Measurements from ENCODE around the gene RUNX3.
"Not testable (repeated sequence)": the region's sequence is repeated elsewhere in the genome, so short reads cannot be mapped to it uniquely, and the experiment has no call there.

RUNX3 gene

DNA sequence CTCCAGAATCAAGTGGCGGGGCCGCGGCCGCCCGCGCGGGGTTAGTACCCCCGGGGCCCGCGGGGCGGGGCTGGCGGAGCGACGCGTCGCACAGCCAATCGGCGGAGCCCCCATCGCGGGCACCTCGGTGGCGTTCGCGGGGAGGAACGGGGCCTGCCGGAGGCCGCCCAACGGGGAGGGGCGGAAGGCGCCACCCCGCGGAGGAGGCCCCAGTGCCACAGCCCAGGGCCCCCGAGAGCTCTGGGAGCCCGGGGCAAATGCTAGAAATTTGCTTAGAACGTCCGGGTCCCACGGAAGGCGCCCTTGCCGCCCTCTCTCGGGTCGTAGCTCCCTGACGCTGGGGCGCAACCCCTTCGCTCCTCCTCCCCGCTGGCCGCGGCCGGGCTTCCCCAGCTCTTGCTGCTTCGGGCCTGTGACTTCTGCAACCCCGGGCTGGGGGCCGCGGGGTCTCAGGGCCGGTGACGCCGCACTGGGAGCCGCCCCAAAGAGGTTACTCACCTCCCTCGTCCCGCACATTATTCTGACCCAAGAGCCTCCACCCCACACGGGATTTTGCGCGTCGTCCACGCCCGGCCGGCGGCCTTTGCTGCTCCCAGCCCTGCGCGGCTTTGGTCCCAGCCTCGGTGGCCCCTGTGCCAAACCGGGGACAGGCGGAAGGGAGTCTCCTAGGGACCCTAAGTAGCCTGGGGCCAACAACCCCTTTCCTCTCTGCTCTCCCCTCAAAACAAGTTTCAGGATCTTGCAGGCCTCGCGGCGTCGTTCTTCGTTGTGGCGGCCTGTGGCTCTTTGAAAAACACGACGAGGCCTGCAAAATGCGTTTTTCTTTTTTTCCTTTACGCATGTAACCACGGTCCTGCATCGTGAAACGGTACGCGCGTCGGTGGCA lies at the start of gene RUNX3:
TSS of gene RUNX3 (minus strand) at position 17 of the 886 bp plus-strand sequence. CDS start 408 bp downstream, outside the sequence.
- DNase-seq, result peak in 3 of 10 donors; percentile 32 to 90 (median 73)
- intact Hi-C loops (cut with DNase I), result loop anchor here (5.0 kb wide), 1 partner anchor 107 kb away; no protein-coding TSS in a partner anchor

DNA sequence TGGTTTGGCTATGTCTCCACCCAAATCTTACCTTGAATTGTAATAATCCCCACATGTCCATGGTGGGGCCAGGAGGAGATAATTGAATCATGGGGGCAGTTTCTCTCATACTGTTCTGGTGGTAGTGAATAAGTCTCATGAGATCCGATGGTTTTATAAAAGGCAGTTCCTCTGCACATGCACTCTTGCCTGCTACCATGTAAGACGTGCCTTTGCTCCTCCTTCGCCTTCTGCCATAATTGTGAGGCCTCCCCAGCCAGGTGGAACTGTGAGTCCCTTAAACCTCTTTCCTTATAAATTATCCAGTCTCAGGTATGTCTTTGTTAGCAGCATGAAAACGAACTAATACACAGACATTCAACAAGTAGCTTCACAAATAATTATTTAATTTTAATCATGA lies 49.2 kb upstream of the RUNX3 start:
- intact Hi-C loops (cut with DNase I), result not testable (repeated sequence)
- peak in 2 of 10 donors; percentile 3 to 4 for DNase-seq

DNA sequence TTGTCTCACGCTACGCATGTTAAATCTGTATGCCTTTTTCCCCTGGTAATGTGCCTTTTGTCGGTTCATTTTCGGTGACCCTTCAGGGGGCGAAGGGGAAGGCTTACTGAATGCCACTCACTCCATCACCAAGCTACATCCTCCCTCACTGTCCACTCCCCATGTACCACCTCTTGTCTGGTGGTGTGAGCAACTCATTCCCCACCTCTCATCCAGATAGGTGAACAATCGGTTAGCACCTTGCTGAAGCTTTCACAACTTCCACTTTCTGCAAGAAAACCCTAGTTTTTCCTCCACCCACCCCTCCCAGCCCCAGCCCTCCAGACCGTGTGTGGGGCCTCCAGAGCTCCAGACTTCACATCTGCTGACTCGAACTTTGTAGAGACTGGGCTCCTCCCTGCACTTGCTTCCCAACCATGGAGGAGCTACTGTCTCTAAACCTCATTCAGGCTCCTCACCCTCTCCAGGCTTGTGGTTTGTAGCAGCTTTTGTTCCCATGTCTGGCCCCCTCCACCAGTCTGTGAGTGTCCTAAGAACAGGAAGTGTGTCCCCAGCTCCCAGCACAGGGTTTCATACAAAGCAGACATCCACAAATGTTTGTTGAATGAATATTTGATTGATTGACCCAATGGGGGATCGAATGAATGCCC lies 48.4 kb upstream of the RUNX3 start:
- DNase-seq, result peak in 2 of 10 donors; percentile 7 to 26
- intact Hi-C loops (cut with DNase I), result no loop called here

DNA sequence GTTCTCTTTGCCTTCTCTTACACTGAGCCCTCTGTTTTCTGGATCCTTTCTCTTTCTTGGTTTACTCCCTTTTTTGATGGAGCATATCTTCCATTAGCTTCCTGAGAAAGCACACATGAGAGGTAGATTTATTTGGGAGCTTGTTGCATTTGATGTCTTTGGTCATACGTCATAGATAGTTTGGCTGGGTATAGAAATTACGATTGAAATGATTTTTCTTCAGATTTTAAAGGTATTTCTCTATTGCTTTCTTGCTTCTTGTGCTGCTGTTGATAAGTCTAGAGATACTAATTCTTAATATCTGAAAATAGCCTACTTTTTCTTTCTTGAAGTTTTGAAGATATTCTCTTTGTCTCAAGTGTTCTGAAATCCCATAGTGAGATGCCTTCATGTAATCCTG lies 45.3 kb upstream of the RUNX3 start:
- DNase-seq, result no peak
- intact Hi-C loops (cut with DNase I), result no loop called here

DNA sequence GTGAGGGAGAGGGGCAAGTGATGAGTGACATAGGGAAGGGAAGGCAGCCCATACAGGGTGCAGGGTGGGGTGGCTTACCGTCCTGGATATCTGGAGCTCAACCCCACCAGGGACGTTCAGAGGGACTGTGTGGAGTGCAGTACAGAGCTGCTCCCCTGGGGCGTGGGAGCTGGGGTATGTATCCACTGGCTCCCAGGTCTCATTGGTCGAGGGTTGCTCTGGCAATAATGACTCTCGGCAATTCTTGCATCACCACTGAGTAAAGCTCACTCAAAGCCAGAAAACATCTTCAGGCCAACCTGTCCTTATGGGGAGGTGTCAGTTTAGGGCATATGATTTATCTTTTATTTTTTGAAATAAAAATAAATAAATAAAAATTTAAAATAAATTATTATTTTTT lies 43.2 kb upstream of the RUNX3 start:
- DNase-seq, result peak in 3 of 10 donors; percentile 9 to 26 (median 20)
- intact Hi-C loops (cut with DNase I), result no loop called here

DNA sequence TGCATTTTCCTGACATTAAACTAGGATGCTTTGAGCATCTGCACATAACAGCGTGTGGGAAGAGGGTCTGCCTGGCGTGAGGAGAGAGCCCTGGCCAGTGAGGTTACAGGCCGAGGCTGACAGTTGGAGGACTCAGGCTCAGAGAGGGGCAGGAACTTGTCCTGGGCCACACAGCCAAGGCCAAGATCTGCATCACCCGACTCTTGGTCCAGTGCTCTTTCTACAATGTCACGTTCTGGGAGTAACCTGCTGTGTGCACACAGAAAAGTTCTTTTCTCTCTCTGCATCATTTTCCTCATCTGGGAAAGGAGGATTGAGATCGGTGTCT lies 42.8 kb upstream of the RUNX3 start:
- intact Hi-C loops (cut with DNase I), result no loop called here
- peak in 3 of 10 donors; percentile 8 to 62 (median 51) for DNase-seq

DNA sequence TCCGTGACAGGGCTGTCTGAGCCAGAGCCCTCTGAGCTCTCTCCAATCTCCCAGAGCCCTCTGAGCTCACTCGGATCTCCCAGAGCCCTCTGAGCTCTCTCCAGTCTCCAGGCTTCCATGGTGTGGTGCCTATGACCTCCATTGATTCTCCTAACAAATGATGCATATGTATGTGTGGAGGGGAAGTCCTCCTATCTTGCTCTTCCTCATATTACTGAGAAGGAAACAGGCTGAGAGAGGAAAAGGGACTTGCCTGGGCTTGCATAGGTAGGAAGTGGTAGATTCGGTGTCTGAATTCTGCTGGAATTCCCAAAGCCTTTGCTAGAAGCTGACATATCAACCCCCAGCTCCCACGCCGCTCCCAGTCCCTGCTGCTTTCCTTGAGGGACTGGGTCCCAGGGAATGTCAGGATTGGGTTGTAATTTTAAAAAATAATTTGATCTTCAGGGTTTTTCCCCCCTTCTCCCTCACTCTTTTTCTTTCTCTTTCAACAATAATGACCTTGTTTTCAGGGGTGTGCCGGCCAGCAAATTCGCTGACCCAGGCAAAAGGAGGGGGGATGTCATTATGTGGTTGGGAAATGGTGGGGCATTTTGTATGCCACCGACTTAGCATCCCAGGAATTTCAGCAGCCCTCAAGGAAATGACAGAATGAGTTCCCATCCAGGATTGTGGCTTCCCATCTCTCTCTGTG lies 42.3 kb upstream of the RUNX3 start:
- intact Hi-C loops (cut with DNase I), result no loop called here
- peak in 3 of 10 donors; percentile 44 to 53 (median 47) for DNase-seq

DNA sequence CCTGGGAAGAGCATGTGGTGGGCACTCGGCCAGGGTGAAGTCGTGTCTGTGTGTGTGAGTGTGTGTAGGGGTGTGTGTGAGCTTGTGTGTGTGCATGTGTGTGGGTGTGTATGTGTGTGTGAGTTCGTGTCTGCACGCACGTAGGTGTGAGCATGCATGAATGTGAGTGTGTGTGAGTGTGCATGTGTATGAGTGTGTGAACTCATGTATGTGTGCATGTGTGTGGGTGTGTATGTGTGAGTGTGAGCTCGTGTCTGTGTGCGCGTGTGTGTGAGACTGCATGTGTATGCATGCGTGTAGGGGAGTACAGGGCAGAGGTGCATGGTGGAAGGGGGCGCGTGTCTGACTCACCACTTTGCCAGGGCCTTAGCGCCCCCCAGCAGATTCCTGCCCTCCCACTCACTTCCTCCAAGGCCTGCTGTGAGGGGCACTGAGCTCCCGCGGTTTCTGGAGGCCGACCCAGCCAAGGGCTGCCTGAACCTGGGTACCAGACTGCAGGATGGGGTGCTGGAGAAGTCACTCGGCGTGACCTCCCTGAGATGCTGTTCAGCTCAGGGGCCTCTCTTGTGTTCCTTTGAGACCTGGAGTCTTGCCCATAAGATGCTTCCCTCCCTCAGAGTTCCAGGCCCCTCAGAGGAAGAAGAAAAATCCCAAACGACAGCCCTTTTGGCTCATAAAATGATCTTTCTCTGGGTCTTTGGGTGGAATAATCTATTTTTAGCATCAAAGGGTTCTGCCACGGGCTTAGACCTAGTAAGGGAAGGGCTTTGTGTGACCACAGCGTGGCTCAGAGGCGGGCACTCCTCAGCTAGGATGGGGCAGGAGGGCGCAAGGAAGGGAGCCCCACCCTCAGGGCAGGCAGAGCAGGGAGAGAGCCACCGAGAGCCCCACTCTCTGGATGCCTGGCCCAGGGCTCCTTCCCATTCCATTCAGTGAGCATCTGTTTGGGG lies 41.1 kb upstream of the RUNX3 start:
- intact Hi-C loops (cut with DNase I), result no loop called here
- DNase-seq, result peak in 4 of 10 donors; percentile 20 to 59 (median 54)

DNA sequence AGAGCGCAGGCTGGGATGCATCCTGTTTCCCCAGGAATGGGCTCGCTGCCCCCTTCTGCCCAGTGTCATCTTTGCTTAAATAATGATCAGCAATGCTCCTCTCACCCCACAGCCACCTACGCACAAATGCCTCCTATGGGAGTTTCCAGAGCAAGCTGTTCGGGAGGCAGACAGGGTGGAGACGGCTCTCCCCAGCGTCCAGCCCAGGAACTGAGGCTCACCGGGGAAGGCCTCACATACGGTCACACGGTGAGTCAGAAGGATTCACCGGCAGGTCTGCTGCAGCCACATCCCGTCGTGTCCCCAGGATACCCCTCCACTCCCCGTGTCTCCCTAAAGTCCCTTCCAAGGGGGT lies 40.3 kb upstream of the RUNX3 start:
- intact Hi-C loops (cut with DNase I), result no loop called here
- peak in 3 of 10 donors; percentile 43 to 74 (median 61) for DNase-seq

DNA sequence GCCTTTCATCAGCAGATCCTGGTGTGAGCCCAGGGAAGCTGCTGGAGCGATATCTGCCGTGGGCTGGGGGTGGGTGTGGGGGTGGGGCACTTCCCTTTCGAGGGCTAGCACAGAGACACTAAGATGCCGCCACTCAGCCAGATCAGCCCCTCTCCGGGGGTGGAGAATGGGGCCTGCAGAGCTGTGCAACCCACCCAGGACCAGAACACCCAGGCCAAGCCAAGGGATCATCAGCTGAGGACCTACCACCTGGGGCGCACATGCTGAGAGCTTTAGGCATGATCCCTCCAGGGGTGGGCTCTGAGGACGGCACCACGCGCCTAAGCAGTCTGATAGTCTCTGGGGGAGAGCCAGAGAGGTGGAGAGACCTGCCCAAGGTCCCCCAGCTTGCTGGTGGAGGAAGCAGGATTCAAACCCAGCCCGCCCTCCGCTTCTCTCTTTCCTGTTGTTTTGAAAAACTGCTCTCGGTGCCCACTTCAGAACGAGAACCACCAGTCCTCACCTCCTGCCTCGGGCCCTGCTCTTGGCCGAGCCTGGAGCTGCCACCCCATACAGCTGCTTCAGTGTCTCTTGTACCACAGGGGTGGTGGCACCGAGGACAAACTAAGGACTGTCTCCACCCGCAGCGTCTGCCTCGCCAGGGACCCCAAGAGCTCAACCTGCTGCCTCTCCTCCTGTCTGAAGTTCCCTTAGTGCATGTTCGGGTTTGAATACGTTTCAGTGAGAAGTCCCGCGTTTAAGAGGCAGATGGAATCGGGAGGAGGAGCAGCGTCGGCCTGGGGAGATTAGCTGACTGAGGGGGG lies 39.7 kb upstream of the RUNX3 start:
- DNase-seq, result peak in 3 of 10 donors; percentile 52 to 60 (median 56)
- intact Hi-C loops (cut with DNase I), result no loop called here

DNA sequence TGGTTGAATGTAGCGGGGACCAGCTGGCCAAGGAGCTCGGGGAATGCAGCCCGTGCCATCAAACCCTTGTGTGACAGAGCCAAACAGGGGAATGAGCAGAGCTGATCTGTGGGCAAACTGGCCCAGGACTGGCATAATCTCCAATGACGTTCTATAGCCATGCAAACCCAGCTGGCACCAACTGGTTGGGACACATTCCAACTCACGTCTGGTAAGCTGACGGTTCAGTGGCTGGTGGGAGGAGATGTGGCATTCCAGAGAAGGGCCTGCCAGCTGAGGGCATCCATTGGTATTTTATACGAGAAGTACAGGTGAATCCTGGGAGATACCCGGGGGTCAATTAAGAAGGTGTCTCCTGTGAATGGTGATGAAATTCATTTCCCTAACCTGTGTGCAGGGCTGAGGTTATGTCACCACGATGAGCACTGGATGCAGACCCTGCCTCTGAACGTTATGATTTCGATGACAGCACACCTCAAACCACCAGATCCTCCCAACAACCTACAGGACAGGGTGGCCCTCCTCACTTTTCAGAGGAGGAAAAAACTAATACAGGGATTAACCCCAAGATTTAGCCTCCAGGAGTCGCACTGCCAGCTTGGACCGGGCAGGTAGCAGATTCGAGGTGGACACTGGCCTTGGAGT lies 39.0 kb upstream of the RUNX3 start:
- DNase-seq, result peak in 2 of 10 donors; percentile 46 to 58
- intact Hi-C loops (cut with DNase I), result no loop called here

DNA sequence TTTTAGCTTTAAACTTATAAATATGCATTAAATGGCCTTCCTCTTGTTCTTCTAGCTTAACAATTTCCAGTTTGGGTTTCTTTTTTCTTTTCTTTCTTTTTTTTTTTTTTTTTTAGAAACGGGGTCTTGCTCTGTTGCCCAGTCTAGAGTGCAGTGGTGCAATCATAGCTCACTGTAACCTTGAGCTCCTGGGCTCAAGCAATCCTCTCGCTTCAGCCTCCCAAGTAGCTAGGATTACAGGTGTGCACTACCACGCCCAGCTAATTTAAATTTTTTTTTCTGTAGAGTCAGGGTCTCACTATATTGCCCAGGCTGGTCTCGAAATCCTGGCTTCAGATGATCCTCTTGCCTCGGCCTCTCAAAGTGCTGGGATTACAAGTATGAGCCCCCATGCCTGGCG lies 37.9 kb upstream of the RUNX3 start:
- intact Hi-C loops (cut with DNase I), result no loop called here
- peak in 1 of 10 donors; percentile 7 for DNase-seq

DNA sequence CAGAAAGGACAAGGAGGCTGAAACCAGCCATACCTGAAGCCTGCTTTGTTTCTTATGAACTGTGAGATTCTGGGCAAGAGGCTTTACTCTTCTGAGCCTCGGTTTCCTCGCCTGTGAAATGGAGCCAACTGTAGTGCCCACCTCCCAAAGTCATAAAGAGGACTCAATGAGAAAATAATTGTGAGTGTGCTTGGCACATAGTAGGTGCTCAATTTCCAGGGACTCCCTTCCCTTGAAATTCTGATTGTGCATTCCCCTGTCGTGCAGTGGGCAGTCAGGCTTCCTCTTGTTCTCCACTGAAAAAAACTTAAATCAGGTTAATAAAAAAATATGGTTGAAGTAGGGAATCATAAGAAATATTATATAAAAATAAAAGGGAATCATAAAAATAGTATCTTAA lies 37.5 kb upstream of the RUNX3 start:
- DNase-seq, result no peak
- intact Hi-C loops (cut with DNase I), result no loop called here

DNA sequence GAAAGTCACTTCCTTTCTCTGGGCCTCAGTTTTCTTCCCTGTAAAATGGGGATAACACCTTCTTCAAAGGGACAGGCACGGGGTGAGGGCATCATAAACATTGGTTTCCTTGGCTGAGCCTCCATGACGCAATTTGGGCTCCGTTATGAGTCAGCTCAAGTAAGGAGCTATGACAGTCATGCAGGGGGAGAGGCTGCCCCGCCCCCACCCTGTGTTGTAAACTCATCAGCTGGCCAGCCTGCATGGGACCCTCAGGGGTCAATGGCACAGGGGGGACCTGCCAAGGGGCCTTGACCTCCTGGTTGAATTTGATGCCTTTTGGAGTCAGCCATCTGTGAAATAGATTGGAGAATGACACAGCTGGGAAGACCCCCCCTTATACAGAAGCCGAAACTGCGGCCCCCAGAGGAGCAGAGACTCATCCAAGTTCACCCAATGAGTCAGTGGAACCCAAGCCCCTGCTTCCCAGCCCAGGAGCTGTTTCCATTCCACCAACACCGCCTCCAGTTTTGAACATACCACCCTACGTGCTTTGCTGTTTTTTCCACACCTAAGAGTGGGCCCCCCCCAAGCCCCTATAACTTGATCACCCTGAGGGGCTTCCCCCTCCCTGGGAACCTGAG lies 36.8 kb upstream of the RUNX3 start:
- intact Hi-C loops (cut with DNase I), result no loop called here
- peak in 2 of 10 donors; percentile 13 to 29 for DNase-seq

DNA sequence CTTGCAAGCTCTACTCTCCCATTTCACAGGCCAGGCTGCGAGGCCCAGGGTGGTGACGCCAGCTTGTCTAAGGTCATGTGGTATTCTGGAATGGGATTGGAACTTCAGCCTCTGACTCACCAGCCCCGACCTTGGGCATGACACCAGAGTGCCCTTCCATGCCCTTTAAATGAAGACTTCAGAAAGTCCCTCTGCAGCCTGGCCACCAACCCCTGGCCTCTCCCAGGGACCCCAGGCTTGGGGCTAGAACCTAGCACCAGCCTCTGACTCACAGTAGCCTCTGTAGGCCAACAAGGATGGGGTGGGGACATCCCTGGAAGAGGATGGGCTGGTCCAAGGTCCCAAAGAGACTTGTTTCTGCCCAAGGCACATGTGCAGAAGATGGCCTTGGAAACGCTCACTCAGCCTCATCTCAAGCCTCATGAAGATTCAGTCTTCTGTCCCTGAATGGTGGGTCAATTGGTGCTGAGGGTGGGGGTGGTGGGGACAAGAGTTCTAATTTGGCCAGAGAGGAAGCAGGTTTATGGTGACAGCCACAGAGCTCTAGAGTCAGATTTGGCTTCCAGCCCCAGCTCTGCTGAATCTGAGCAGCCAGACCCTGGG lies 36.1 kb upstream of the RUNX3 start:
- intact Hi-C loops (cut with DNase I), result no loop called here
- DNase-seq, result peak in 2 of 10 donors; percentile 43 to 67

DNA sequence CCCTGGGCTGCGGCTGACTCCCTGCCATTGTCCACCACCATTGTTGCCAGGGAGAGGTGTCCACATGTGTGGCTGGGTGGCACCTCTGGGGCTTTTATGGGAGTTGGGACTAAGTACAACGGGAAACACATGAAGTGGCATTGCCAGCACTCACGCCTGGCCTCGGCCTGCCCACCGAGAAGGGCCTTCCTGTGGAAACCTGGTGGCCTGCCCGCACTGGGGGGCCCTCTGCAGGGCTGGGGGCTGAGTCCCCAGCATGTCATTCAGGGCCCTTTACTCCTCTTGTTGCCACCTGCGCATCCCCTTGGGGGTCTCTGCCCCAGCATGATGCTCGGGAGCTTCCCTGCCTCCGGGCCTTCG lies 35.5 kb upstream of the RUNX3 start:
- intact Hi-C loops (cut with DNase I), result no loop called here
- peak in 1 of 10 donors; percentile 61 for DNase-seq

DNA sequence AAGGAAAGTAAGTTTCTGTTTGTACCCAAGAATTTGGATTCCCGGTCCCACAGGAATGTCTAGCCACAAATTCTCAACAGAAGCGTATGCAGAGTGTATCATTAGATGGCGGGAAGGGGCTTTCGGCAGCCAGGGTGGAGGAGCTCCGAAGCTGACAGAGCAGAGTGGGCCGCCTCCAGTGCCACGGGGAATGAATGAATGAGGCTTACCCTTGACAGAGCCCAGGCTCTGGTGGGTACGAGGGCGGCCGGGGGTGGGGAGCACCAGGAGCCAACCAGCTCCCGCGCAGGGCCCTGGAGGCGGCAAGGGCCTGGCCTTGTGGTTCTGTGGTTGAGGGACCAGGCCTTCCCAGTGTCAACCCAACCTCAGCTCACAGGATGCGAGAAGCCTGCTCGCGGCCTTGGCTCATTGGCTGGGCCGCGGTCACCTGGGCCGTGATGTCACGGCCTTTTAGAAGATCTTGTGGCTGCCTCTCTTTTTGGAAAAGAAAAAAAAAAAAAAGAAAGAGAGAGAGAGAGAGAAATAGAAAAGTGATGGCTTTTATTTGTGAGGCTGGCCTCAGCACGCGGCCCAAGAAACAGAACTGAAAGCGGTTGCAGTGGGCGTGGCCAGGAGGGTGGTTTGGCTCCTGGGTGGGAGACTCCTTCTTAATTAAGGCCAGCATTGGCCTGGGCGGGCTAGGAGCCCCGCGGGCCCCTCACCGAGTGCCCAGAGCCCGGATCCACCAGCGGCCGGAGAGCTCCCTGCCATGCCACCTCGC lies 34.9 kb upstream of the RUNX3 start:
- intact Hi-C loops (cut with DNase I), result no loop called here
- DNase-seq, result peak in 2 of 10 donors; percentile 70 to 76
